GM19455 (cell line): ENCODE data around the gene ZC3HAV1.
"Not testable (repeated sequence)": the region's sequence is repeated elsewhere in the genome, so short reads cannot be mapped to it uniquely, and the experiment has no call there.

ENCODE experiments used
- ATAC-seq: cut with Tn5 transposase; IDR thresholded peaks from one replicate; pipeline ENCODE4 v1.9.1; 2021; ENCODE audit not compliant: unreplicated experiment

Gene ZC3HAV1

DNA sequence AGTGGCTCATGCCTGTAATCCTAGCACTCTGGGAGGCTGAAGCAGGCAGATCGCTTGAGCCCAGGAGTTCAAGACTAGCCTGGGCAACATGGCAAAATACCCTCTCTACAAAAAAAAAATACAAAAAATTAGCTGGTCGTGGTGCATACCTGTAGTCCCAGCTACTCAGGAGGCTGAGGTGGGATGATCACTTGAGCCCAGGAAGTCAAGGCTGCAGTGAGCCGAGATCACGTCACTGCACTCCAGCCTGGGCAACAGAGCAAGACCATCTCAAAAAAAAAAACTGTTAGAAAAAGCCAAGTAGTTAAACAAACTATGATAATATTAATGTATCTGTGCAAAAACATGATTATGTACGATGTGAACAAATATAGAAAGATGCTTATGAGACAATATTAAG, 83.7 kb downstream of the ZC3HAV1 start:
- not testable (repeated sequence) for ATAC-seq

DNA sequence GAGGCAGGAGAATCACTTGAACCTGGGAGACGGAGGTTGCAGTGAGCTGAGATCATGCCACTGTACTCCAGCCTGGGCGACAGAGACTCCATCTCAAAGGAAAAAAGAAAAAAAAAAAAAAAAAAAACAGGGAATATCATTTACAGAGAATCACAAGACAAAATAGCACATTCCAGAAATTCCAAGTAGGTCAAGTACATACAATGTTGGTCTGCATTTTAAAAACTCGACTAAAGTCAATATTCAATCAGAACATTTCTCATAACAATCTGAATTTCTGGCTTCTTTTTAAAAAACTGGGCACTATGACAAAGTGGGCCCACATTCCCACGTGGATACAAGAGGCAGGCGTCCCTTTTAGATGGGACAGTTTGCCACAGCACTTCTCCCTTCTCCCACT, 86.4 kb downstream of the ZC3HAV1 start:
- no peak for ATAC-seq

DNA sequence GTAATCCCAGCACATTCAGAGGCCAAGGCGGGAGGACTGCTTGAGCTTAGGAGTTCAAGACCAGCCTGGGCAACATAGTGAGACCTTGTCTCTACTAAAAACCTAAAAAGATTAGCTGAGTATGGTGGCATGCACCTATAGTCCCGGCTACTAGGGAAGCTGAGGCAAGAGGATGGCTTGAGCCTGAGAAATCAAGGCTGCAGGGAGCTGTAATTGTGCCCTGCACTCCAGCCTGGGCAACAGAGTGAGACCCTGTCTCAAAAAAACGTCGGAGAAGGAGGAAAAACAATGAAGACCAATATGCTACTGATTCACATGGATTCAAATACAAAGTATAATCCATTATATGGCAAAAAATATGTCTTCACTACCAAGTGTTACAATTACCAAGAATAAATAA, 87.2 kb downstream of the ZC3HAV1 start:
- no peak for ATAC-seq

DNA sequence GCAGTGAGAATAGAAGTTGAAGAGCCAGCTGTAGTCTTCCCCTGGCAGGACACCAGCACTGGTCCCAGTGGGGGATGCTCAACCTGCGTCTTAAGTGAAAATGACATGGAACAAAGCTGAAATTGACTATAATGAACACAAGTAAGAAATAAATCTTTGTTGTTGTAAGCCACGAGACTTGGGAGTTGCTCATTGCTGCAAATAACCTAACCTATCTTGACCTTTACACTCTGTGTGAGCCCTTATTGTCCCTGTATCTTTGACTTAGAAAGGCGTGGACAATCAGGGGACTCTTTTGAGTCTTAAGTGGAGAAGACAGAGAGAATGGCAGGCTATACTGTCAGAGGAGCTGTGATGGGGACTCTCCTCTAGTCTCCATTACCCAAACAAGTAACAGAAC, 90.6 kb downstream of the ZC3HAV1 start:
- no peak for ATAC-seq

DNA sequence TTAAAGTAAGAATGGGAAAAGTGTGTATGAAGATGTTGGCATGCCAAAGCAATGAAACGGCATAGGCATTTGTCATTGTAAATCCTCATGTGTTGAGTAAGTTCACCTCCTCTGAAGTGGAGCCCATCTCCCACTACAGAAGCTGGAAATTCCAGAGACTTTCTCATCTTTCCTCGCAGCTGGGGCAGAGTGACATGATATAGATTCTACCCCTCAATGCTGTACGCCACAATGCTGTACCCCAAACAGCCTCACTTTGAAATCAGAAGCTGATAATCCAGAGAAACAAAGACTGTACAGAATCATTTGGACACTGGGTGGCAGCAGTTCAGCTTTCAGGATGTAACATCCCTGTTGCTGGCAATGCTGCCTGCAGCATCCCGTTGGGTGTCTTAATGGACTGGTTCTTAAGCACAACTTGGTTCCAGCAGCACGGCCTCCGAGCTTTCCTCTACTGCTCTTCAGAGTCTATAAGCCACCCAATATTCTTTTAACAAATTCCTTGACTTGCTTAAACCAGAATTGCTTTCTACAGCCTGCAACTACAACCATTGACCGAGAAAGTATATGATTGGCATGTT, 92.5 kb downstream of the ZC3HAV1 start:
- ATAC-seq: peak; percentile 84

DNA sequence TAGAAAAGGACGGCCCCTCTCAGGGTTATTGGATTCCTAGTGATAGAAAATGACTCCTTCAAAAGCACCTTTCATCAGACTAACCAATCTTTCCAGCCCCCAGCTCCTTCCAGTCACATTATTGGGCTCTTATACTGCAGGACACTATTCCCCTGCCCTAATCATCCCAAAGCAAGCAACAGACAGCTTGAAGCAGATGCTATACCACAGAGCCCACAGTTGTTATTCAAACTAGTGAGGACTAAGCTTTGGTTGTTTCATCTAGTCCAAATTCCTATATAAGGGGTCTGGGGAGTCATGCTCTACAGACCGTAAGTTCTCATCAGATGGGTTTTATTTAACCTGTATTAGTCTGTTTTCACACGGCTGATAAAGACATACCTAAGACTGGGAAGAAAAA, 98.1 kb downstream of the ZC3HAV1 start:
- no peak for ATAC-seq

DNA sequence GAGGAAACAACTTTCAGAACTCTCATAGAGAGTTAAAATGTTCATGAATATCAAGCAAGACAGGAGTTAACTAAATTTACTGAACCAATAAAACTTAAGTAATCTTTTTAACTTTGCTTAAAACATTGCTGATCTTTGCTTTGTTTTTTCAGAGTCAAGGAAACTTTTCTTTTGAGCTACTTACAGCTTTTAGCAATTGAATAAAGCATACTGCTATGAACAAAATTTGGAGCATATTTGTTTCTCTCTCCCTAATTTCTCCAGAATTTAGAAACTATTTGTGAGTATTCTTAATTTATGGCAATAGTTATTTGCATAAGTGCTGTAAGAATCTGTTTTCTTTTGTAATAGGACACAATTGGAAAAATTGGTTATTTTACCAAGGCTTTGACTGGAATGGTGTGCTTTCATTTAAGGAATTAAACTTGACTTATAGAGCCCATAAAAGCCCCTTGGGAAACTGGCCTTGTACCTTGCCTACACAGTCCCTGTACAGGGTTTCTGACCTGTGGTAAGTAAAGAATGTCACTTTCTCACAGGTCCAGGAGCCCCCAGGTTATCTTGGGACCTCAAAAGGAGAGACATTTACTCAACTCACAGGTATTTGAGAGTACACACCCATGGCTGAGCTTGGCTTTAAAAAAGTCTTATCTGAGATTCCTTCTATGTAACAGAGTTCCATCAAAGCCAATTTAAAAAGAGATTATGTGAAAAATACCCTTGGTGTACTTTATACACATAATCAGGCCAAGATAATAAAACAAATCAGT, 105.0 kb downstream of the ZC3HAV1 start:
- no peak for ATAC-seq

DNA sequence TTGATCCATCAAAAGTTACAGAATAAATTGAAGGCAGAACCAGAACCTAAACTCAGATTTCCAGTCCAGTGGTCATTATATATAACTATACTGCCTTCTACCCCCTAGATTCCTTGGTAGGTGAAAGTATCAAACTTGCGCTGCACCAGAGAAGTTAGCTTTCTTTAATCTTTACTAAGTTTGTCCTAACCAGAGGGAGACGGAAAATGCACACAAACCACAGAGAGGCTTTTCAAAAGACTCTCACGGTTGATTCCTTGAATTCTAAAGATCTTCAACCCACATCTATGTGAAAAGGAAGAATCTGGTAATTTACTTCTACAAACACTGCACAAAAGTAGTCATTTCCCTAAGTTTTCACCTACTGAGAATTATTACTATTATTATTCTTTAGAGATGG, 110.1 kb downstream of the ZC3HAV1 start:
- no peak for ATAC-seq
